Transverse colon (tissue), 4 donors: ENCODE data around the gene NCOA5. TPM values are rescaled to one million over a fixed set of nuclear protein-coding genes. Genes with fewer than 3 reads are reported as not detected.

ENCODE experiments used
- DNase-seq: peaks from one replicate; pipeline ENCODE4 v3.0.0-alpha.2; 2019
- H3K27ac ChIP-seq, 4 donors: fragments of 200-600 bp; sonication (generic); 2 replicates each; pipeline ENCODE4 v1.5.1; 2016 to 2018; ENCODE audit warnings: inconsistent platforms in 4 of 4
- H3K27me3 ChIP-seq: fragments of 200-600 bp; sonication (generic); 2 replicates; pipeline ENCODE4 v1.5.1; 2017; ENCODE audit warnings: inconsistent platforms
- H3K36me3 ChIP-seq, 4 donors: fragments of 200-600 bp; sonication (generic); 2 replicates each; pipeline ENCODE4 v1.5.1; 2017 to 2019; ENCODE audit warnings: inconsistent platforms in 4 of 4
- H3K4me1 ChIP-seq, 4 donors: fragments of 200-600 bp; sonication (generic); 2 replicates each; pipeline ENCODE4 v1.5.1; 2017 to 2020; ENCODE audit warnings: inconsistent platforms in 4 of 4
- H3K4me3 ChIP-seq, 4 donors: fragments of 200-600 bp; sonication (generic); 1 replicate in 1 of 4; 2 replicates in 3 of 4; pipeline versions ENCODE4 v1.5.1 to v1.6.1; 2017 to 2019; ENCODE audit warnings: inconsistent platforms in 4 of 4
- H3K9me3 ChIP-seq, 2 donors: fragments of 200-600 bp; sonication (generic); 2 replicates each; pipeline ENCODE4 v1.5.1; 2017 to 2019; ENCODE audit warnings: inconsistent platforms in 2 of 2
- EP300 ChIP-seq: sonication (generic); formaldehyde crosslinking; IDR thresholded peaks from one replicate; pipeline ENCODE4 v1.6.1; 2017; ENCODE audit warnings: antibody characterized with exemption, low read depth
- POLR2A ChIP-seq: fragments of 450-650 bp; IDR thresholded peaks from one replicate; pipeline ENCODE4 v1.6.1; 2016; ENCODE audit warnings: antibody characterized with exemption, mild to moderate bottlenecking, moderate library complexity
- POLR2AphosphoS5 ChIP-seq, 3 donors: sonication (generic); formaldehyde crosslinking; IDR thresholded peaks; one replicate each; pipeline ENCODE4 v1.6.1; 2016; ENCODE audit warnings: antibody characterized with exemption in 3 of 3
- WGBS, 2 donors: methylation state at CpG; one replicate each; pipeline ENCODE4 v1.1.5; 2018; ENCODE audit warnings: low coverage in 1 of 2; 5-methylcytosine and 5-hydroxymethylcytosine counted together
- in situ Hi-C, 4 donors: fragments of 200-750 bp; cut with MboI; loops; one replicate each; pipeline versions ENCODE4 v1.15.0 to v1.15.1; 2017; ENCODE audit warnings: low sequenced_read_pairs in 3 of 4, low pct_ligation_motif_present in 1 of 4, low pct_unique_long_range_greater_than_20kb in 1 of 4
- intact Hi-C: fragments of 100-400 bp; cut with DNase I; formaldehyde crosslinking; loops from one replicate; pipeline ENCODE4 v1.15.1; 2023; ENCODE audit warnings: low total_unique reads
- total RNA-seq, 4 donors: library from RNA; depleted of rRNA; stranded (reverse); fragments of >200 nt; gene quantifications; one replicate each; pipeline ENCODE4 v1.1.0, GENCODE V29; 2016
- TF ChIP-seq, protein P1 (sequence below), 5 experiments: fragments of 200-600 bp in 3 of 5; fragments of 450-650 bp in 2 of 5; sonication (generic) in 3 of 5; IDR thresholded peaks; 1 replicate in 2 of 5; 2 replicates in 3 of 5; pipeline ENCODE4 v1.5.1; 2016 to 2017; ENCODE audit warnings: antibody characterized with exemption in 5 of 5, inconsistent platforms in 3 of 5, mild to moderate bottlenecking in 2 of 5, moderate library complexity in 1 of 5

NCOA5 gene
- total RNA-seq, 4 donors from 2014 or later: 18.3 to 97.3 (median 27.3) TPM

DNA sequence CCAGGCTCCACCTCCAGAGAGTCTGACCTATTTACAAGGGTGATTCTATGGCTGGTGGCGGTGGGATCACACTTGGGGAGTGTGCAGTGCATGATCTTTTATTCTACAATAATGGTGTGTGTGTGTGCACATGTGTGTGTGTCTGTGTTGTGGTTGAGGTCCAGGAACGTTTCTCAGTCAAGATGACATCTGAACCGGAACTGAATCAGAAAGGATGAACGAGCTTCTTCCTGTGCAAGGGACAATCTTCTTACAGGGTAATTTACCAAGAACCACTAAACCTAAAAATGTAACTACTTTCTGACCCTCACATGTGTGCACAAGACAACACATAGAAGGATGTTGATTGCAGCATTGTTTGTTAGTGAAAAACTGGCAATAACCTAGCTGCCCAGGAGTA is 72.5 kb downstream of the NCOA5 start:
- no peak for DNase-seq
- TF ChIP-seq EP300: no peak
- TF ChIP-seq POLR2AphosphoS5 (IDR thresholded peaks at IDR 0.05): no peak
- no peak for TF ChIP-seq POLR2A
- TF ChIP-seq, protein P1, sequence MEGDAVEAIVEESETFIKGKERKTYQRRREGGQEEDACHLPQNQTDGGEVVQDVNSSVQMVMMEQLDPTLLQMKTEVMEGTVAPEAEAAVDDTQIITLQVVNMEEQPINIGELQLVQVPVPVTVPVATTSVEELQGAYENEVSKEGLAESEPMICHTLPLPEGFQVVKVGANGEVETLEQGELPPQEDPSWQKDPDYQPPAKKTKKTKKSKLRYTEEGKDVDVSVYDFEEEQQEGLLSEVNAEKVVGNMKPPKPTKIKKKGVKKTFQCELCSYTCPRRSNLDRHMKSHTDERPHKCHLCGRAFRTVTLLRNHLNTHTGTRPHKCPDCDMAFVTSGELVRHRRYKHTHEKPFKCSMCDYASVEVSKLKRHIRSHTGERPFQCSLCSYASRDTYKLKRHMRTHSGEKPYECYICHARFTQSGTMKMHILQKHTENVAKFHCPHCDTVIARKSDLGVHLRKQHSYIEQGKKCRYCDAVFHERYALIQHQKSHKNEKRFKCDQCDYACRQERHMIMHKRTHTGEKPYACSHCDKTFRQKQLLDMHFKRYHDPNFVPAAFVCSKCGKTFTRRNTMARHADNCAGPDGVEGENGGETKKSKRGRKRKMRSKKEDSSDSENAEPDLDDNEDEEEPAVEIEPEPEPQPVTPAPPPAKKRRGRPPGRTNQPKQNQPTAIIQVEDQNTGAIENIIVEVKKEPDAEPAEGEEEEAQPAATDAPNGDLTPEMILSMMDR (IDR thresholded peaks at IDR 0.05): no peak
- no peaks in the 10 kb centered on the region for H3K9me3 ChIP-seq
- in situ Hi-C loops (loop anchor here in 1 of 4 donors (10.0 kb wide), 1 partner anchor 158 kb away; no protein-coding TSS in a partner anchor), intact Hi-C loops (no loop called here)
- no peaks in the 10 kb centered on the region for H3K36me3 ChIP-seq
- H3K27me3 ChIP-seq: peaks cover 81% of the 10 kb centered on the region
- 51 to 70% methylated on average over 3 to 4 of the region's 4 CpGs for WGBS, 2 donors
- H3K4me3 ChIP-seq: no peak overlapping the region
- H3K4me1 ChIP-seq: peaks cover 4 to 29% (median 18%) of the 10 kb centered on the region in 4 donors
- H3K27ac ChIP-seq: no peak overlapping the region

DNA sequence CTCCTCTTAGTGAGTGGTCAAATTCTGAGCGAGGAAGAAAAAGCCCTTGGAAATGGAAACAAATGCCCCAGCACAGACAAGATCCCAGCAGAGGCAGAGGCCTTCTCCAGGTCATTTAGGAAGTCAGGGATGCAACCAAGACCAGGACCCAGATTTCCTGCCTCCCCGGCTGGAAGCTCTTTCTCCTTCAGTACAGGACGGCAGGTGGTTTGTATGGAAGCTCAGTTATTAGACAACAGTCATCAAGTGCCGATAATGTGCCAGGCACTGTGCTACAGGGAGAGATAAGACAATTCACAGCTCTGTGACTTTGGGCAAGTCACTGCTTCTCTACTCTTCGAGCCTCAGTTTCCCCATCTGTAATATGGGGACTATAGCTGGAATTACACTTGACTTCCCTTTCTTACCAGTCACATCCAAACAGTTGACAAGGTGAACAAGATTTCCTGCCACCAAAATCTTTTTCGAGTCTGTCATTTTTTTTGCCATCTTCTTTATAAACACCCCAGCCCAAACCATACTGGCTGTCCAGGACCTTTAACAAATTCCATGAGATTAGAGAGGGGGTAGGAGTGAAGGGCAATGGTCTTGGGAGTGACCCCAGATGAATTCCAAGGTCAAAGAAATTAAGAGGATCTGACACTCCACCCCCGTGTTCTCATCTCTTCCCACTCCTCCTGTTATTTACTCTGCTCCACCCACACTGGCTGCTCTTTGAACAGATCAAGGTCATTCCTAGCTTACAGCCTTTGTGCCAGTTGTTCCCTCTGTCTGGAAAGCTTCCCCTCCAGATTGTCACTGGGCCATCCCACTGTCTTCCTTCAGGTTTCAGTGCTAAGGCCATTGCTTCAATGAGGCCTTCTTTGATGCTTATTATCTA is 75.0 kb downstream of the NCOA5 start:
- in situ Hi-C loops (loop anchor here in 1 of 4 donors (10.0 kb wide), 1 partner anchor 160 kb away; no protein-coding TSS in a partner anchor), intact Hi-C loops (no loop called here)
- TF ChIP-seq EP300 (no peak), POLR2AphosphoS5 (IDR thresholded peaks at IDR 0.05) (no peak), POLR2A (no peak)
- TF ChIP-seq, protein P1 (IDR thresholded peaks at IDR 0.05): no peak
- WGBS, 2 donors: 33 to 50% methylated on average over 4 to 7 of the region's 7 CpGs
- Histone ChIP-seq H3K36me3 (no peaks in the 10 kb centered on the region), H3K4me3 (no peak overlapping the region), H3K27ac (no peak overlapping the region), H3K4me1 (peaks cover 4 to 22% (median 9%) of the 10 kb centered on the region in 4 donors), H3K27me3 (peaks cover 83% of the 10 kb centered on the region), H3K9me3 (no peaks in the 10 kb centered on the region)
- no peak for DNase-seq

DNA sequence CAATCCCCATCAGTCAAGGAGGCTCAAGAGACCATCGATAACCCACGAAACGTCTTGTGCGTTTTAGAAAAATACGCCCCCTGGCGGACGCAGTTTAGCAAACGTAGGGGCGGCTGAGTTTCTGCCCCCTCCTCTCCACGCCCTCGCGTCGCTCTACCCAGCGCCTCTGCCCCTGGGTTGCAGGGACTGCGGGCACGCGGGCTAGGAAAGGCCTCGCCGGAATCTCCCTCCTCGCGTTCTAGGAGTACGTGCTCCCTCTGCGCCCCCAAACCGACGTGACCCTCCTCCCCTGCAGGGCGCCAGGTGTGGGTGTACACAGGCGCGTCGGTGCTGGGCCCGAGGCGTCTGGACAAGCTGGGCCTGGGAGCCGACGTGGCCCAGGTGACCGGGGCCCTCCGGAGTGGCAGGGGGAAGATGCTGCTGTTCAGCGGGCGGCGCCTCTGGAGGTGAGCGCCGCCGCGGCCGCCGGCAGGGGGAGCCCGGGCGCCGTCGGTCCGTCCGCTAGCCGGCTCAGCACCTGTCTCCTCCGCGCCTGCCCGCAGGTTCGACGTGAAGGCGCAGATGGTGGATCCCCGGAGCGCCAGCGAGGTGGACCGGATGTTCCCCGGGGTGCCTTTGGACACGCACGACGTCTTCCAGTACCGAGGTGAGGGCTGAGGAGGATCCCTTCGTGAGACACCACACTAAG is 75.8 kb downstream of the NCOA5 start:
- 1% methylated on average over 57 of the region's 67 CpGs; no CpG with 5 or more reads in 1 of the 2 donors for WGBS, 2 donors
- H3K27me3 ChIP-seq: peaks cover 83% of the 10 kb centered on the region
- intact Hi-C loops: no loop called here

More for the DNA sequence above, 75.8 kb downstream of the NCOA5 start:
- Histone ChIP-seq H3K9me3 (no peaks in the 10 kb centered on the region), H3K4me1 (peaks cover 4 to 22% (median 9%) of the 10 kb centered on the region in 4 donors), H3K36me3 (no peaks in the 10 kb centered on the region), H3K4me3 (peak overlapping the region in 1 of 4 donors; percentile 19), H3K27ac (no peak overlapping the region)
- peak; percentile 60 for DNase-seq
- in situ Hi-C loops: loop anchor here in 1 of 4 donors (10.0 kb wide), 1 partner anchor 161 kb away; no protein-coding TSS in a partner anchor
- no peak for TF ChIP-seq POLR2AphosphoS5 (IDR thresholded peaks at IDR 0.05)
- TF ChIP-seq EP300: no peak
- no peak for TF ChIP-seq POLR2A
- TF ChIP-seq, protein P1 (IDR thresholded peaks at IDR 0.05): peak; percentile 73 to 88 (median 78)
